Spleen (tissue), 11 donors: ENCODE results near the gene ZNF362. TPM values are rescaled to one million over a fixed set of nuclear protein-coding genes. Genes with fewer than 3 reads are reported as not detected.

Experiments
- DNase-seq: peaks from one replicate; pipeline ENCODE4 v3.0.0-alpha.2; 2020
- H3K27ac ChIP-seq, 8 donors: fragments of 200-600 bp; sonication (generic) in 7 of 8; 1 replicate in 4 of 8; 2 replicates in 4 of 8; pipeline versions ENCODE4 v1.5.0 to v1.8.0; 2016 to 2021; ENCODE audit warnings: inconsistent platforms in 4 of 8, mild to moderate bottlenecking in 4 of 8, moderate library complexity in 1 of 8
- H3K27me3 ChIP-seq, 7 donors: fragments of 200-600 bp; sonication (generic) in 6 of 7; replicated peaks in 1 of 7; 1 replicate in 4 of 7; 2 replicates in 3 of 7; pipeline versions ENCODE4 v1.5.0 to v1.8.0; 2016 to 2021; ENCODE audit warnings: inconsistent platforms in 3 of 7, mild to moderate bottlenecking in 1 of 7
- H3K36me3 ChIP-seq, 6 donors: fragments of 200-600 bp; sonication (generic) in 5 of 6; 1 replicate in 4 of 6; 2 replicates in 2 of 6; pipeline versions ENCODE4 v1.5.0 to v1.8.0; 2016 to 2021; ENCODE audit warnings: inconsistent platforms in 2 of 6
- H3K4me1 ChIP-seq, 6 donors: fragments of 200-600 bp; sonication (generic) in 5 of 6; 1 replicate in 3 of 6; 2 replicates in 3 of 6; pipeline versions ENCODE4 v1.5.0 to v1.8.0; 2016 to 2021; ENCODE audit warnings: inconsistent platforms in 3 of 6
- H3K4me3 ChIP-seq, 8 donors: fragments of 200-600 bp; sonication (generic) in 7 of 8; 1 replicate in 4 of 8; 2 replicates in 4 of 8; pipeline versions ENCODE4 v1.5.0 to v1.8.0; 2016 to 2021; ENCODE audit warnings: inconsistent platforms in 4 of 8, mild to moderate bottlenecking in 4 of 8, moderate library complexity in 2 of 8
- H3K9me3 ChIP-seq, 8 donors: fragments of 200-600 bp; sonication (generic) in 7 of 8; 1 replicate in 4 of 8; 2 replicates in 4 of 8; pipeline versions ENCODE4 v1.5.0 to v1.8.0; 2016 to 2021; ENCODE audit warnings: inconsistent platforms in 4 of 8
- POLR2A ChIP-seq, 3 donors: fragments of 450-650 bp; IDR thresholded peaks; one replicate each; pipeline ENCODE4 v1.5.1; 2017; ENCODE audit warnings: antibody characterized with exemption in 3 of 3, mild to moderate bottlenecking in 1 of 3
- POLR2AphosphoS5 ChIP-seq, 3 donors: sonication (generic); formaldehyde crosslinking; IDR thresholded peaks; one replicate each; pipeline ENCODE4 v1.5.1; 2017; ENCODE audit warnings: antibody characterized with exemption in 3 of 3
- WGBS, 5 donors: extraction: QIAGEN DNeasy Blood & Tissue Kit in 3 of 5; methylation state at CpG; one replicate each; pipeline versions ENCODE4 v1.1.5 to v1.1.7; 2013 to 2018; 5-methylcytosine and 5-hydroxymethylcytosine counted together
- intact Hi-C: fragments of 100-400 bp; cut with DNase I; formaldehyde crosslinking; loops from one replicate; pipeline ENCODE4 v1.15.0; 2023; ENCODE audit warnings: low total_unique reads
- polyA plus RNA-seq, 3 donors: library from polyadenylated mRNA; stranded (reverse); fragments of 200-250 nt; gene quantifications; one replicate each; pipeline ENCODE4 v1.2.1, GENCODE V29; 2013
- total RNA-seq, 7 donors: library from RNA; depleted of rRNA in 3 of 7; stranded (reverse); fragments of >200 nt in 3 of 7; fragmentation: NEBNext Ultra II Directional in 4 of 7; extraction: Animal tissue kit (Norgen Biotek cat#: 25700) in 4 of 7; gene quantifications; one replicate each; pipeline versions ENCODE4 v1.1.0 to v1.2.1, GENCODE V29; 2016 to 2021
- TF ChIP-seq, protein P1 (sequence below), 11 experiments: fragments of 200-600 bp in 7 of 11; fragments of 450-650 bp in 4 of 11; sonication (generic) in 4 of 11; IDR thresholded peaks in 8 of 11; conservative IDR thresholded peaks in 3 of 11; 1 replicate in 7 of 11; 2 replicates in 4 of 11; pipeline versions ENCODE4 v1.4.0 to v1.8.0; 2016 to 2021; ENCODE audit warnings: antibody characterized with exemption in 11 of 11, inconsistent platforms in 4 of 11, mild to moderate bottlenecking in 1 of 11
- donor health status: healthy with polysubstance abuse.
- donor health status: DM: no; HTN: no; CAD: no; lungs with moderate emphysema.
- donor health status: DM: no; HTN: no; CAD: no.
- donor health status: Bipolar disorder and iron deficiency.
- donor health status: healthy.
- donor health status: DM: no; HTN: no; CAD: no.
- donor health status: DM: yes; HTN: yes; CAD: no.

ZNF362 gene
- total and polyA plus RNA-seq, 10 donors: 8.7 to 47.0 (median 24.8) TPM

DNA sequence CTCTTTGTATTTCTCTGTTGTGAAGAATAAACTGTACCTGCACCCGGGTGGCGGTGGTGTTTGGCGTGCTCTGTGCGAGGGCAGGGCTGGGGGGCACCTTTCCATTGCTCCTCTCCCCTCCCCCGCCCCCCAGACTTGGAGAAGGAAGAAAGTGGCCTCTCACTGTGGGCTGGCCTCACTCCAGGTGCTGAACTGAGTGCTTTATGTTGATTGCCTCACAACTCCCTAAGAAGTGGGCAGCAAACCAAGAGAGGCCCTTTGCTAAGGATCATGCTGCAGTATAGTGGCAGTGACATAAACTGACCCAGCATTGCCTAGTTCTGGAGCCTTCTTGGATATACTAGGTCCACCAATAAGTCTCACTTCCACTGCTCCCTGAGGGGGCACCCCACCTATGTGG, 44.4 kb downstream of the ZNF362 start:
- 55 to 81% (median 59%) methylated on average over 5 of the region's 5 CpGs for whole genome bisulfite sequencing, 5 donors
- H3K27me3 ChIP-seq: peaks cover 0 to 4% (median 0%) of the 10 kb centered on the region in 7 donors
- H3K4me1 ChIP-seq: peaks cover 0 to 56% (median 19%) of the 10 kb centered on the region in 6 donors
- H3K9me3 ChIP-seq: no peaks in the 10 kb centered on the region
- no peak overlapping the region for H3K4me3 ChIP-seq
- peak; percentile 39 for DNase-seq
- peak overlapping the region in 6 of 8 donors; percentile 15 to 72 (median 52) for H3K27ac ChIP-seq
- intact Hi-C loops: no loop called here
- peaks cover 0 to 52% (median 17%) of the 10 kb centered on the region in 6 donors for H3K36me3 ChIP-seq
- TF ChIP-seq POLR2AphosphoS5 (IDR thresholded peaks at IDR 0.05) (no peak), POLR2A (IDR thresholded peaks at IDR 0.05) (no peak)
- TF ChIP-seq, protein P1, sequence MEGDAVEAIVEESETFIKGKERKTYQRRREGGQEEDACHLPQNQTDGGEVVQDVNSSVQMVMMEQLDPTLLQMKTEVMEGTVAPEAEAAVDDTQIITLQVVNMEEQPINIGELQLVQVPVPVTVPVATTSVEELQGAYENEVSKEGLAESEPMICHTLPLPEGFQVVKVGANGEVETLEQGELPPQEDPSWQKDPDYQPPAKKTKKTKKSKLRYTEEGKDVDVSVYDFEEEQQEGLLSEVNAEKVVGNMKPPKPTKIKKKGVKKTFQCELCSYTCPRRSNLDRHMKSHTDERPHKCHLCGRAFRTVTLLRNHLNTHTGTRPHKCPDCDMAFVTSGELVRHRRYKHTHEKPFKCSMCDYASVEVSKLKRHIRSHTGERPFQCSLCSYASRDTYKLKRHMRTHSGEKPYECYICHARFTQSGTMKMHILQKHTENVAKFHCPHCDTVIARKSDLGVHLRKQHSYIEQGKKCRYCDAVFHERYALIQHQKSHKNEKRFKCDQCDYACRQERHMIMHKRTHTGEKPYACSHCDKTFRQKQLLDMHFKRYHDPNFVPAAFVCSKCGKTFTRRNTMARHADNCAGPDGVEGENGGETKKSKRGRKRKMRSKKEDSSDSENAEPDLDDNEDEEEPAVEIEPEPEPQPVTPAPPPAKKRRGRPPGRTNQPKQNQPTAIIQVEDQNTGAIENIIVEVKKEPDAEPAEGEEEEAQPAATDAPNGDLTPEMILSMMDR (IDR thresholded peaks at IDR 0.05 in 8 of 11, conservative IDR thresholded peaks at IDR 0.05 in 3 of 11): no peak

DNA sequence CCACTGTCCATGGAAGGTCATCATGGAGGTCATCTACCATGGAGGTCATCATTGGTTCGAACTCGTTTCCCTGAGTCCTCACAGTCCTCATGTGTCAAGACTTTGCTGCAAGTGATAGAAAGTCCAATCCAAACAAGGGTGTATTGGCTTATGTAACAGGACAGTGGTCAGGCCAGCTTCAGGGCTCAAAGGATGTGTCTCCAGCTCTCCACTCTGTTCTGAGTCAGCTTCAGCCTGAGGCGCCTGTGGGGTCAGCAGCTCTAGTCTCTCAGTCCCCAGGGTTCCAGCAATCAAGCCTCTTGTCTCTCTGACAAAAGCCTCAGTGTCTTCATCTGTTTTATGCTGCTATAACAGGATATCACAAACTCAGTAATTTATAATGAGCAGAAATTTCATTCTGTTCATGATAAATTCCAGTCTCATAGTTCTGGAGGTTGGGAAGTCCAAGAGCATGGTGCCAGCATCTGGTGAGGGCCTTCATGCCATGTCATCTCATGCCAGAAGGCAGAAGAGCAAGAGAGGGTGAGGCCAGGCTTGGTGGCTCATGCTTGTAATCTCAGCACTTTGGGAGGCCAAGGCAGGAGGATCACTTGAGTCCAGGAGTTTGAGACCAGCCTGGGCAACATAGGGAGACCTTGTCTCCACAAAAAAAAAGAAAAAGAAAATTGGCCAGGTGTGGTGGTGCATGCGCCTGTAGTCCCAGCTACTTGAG, 45.1 kb downstream of the ZNF362 start:
- DNase-seq: peak; percentile 41
- no peak overlapping the region for H3K4me3 ChIP-seq
- peaks cover 0 to 12% (median 3%) of the 10 kb centered on the region in 7 donors for H3K27me3 ChIP-seq
- H3K36me3 ChIP-seq: peaks cover 0 to 45% (median 13%) of the 10 kb centered on the region in 6 donors
- peaks cover 4 to 56% (median 22%) of the 10 kb centered on the region in 6 donors for H3K4me1 ChIP-seq
- TF ChIP-seq POLR2A (IDR thresholded peaks at IDR 0.05): no peak
- TF ChIP-seq POLR2AphosphoS5 (IDR thresholded peaks at IDR 0.05): no peak
- TF ChIP-seq, protein P1 (IDR thresholded peaks at IDR 0.05 in 8 of 11, conservative IDR thresholded peaks at IDR 0.05 in 3 of 11): no peak
- intact Hi-C loops: no loop called here
- peak overlapping the region in 6 of 8 donors; percentile 15 to 72 (median 52) for H3K27ac ChIP-seq
- WGBS, 5 donors: 81 to 91% (median 90%) methylated on average over 4 of the region's 4 CpGs
- no peaks in the 10 kb centered on the region for H3K9me3 ChIP-seq

DNA sequence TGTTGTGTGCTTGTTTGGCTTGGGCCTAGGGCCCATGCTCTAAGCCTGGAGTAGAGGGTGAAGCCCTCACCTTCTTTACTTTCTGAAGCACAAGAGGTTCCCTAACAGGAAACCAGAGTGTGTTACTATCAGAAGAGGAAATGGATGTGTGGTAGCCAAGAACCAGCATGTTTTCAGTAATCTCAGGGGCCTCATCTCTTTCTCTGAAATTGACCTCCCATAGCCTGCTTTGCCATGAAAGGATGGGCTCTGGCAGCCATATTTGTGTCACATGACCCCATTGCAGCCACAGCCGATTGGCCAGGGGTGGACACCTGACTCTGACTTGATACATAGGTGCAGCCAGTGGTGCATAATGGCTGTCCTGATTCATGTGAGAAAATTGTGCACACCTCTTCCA, 46.0 kb downstream of the ZNF362 start:
- intact Hi-C loops: no loop called here
- Histone ChIP-seq H3K4me1 (peaks cover 8 to 64% (median 29%) of the 10 kb centered on the region in 6 donors), H3K27ac (peak overlapping the region in 6 of 8 donors; percentile 17 to 72 (median 52)), H3K36me3 (peaks cover 0 to 36% (median 11%) of the 10 kb centered on the region in 6 donors), H3K9me3 (no peaks in the 10 kb centered on the region), H3K4me3 (no peak overlapping the region), H3K27me3 (peaks cover 0 to 21% (median 11%) of the 10 kb centered on the region in 7 donors)
- 86 to 100% (median 96%) methylated on average over 1 of the region's 1 CpG; no CpG with 5 or more reads in 1 of the 5 donors for WGBS, 5 donors
- no peak for TF ChIP-seq POLR2A (IDR thresholded peaks at IDR 0.05)
- peak; percentile 56 for DNase-seq

DNA sequence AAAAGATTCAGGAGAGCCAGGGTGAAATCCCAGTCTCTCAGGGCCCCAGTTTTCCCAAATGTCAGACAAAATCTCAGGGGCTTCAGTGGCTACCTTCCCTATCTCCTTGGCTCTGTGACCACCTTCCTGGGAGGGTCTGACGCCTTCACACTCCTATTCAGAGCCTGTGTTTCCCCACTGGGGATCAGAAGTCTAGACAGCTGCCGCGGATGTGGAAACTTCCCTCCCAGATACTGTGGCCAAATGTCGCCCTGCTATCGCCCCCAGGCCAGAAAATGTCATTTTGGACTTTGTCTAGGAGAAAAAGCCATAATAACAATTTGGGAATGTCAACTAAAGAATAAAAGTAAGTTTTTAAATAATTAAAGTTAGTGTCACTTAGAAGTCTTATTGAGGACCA, 48.7 kb downstream of the ZNF362 start:
- H3K27me3 ChIP-seq: peaks cover 0 to 27% (median 11%) of the 10 kb centered on the region in 7 donors
- H3K9me3 ChIP-seq: no peaks in the 10 kb centered on the region
- peak; percentile 34 for DNase-seq
- TF ChIP-seq POLR2AphosphoS5 (IDR thresholded peaks at IDR 0.05) (no peak), POLR2A (IDR thresholded peaks at IDR 0.05) (no peak)
- TF ChIP-seq, protein P1 (IDR thresholded peaks at IDR 0.05 in 8 of 11, conservative IDR thresholded peaks at IDR 0.05 in 3 of 11): no peak
- peaks cover 8 to 47% (median 19%) of the 10 kb centered on the region in 6 donors for H3K4me1 ChIP-seq
- no peak overlapping the region for H3K27ac ChIP-seq
- no peak overlapping the region for H3K4me3 ChIP-seq
- intact Hi-C loops: no loop called here
- H3K36me3 ChIP-seq: peaks cover 0 to 9% (median 0%) of the 10 kb centered on the region in 6 donors
- WGBS, 5 donors: 71 to 97% (median 85%) methylated on average over 5 of the region's 5 CpGs
